A673 (cell line): ENCODE measurements around the gene IRF2.

ENCODE experiments used
- CTCF ChIP-seq: fragments of 300-800, 200-600 bp; sonication (generic); conservative IDR thresholded peaks from 2 replicates; pipeline ENCODE4 v1.5.1; 2017; ENCODE audit warnings: low read depth, mild to moderate bottlenecking, antibody characterized with exemption, low read length, moderate library complexity, mixed read lengths
- EZH2 ChIP-seq: fragments of 200-600 bp; sonication (generic); IDR thresholded peaks from 2 replicates; pipeline ENCODE4 v1.6.1; 2017; ENCODE audit warnings: borderline replicate concordance, low read depth, mild to moderate bottlenecking, mixed read lengths, antibody characterized with exemption, low read length; ENCODE audit not compliant: poor library complexity, severe bottlenecking

DNA sequence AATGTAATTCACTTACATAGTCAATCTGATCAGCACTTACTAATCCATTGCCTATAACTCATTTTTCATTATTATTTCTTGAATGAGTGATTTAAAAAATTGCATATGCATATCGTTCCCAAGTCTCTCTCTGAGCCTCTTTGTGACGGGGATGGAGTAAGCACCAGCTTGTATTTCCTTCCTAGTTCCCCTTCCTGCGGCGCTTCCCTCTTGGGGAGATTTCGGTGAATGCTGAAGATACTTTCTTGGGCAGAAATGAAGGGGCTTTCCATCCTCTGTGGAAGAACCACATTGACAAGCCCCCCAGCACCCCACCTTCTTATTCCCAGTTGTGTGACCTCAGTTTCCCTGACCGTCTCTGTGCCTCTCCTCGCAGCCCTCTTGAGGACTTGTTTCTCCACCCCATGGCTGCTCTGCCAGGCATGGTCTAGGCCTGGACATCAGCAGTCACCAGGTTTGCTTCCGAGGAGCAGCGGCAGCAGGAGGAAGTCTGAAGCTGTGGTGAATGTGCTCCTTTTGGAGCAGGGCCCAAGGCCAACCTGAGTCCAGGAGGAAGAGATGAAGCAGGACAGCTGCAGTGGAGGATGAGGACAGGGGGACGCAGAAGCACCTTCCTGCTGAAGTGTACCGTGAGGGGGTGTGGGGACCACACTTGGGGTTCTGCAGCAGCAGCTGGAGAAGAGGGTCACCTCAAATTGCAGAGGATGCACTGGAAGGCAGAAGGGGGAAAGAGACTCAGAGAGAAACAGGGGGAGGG, 124.9 kb downstream of the IRF2 start:
- no peak for TF ChIP-seq CTCF
- no peak for TF ChIP-seq EZH2
